ENCODE measurements around the gene DAPK2. TPM values are rescaled to one million over a fixed set of nuclear protein-coding genes. Genes with fewer than 3 reads are reported as not detected.
"Not testable (repeated sequence)": the region's sequence is repeated elsewhere in the genome, so short reads cannot be mapped to it uniquely, and the experiment has no call there.

The DAPK2 gene
- total RNA-seq, 1 experiment from 2014 or later: under 0.01 TPM

GRCh38 chr15:64053674-64054073 is 7.4 kb upstream of the DAPK2 start:
- not testable (repeated sequence) for DNase-seq (ENCODE audit: low read depth)

- no peak for DNase-seq (ENCODE audit: low read depth)
Observed at GRCh38 chr15:64052925-64053491, 6.7 kb upstream of the DAPK2 start.

GRCh38 chr15:64051407-64052259 is 5.3 kb upstream of the DAPK2 start:
- no peak for DNase-seq (ENCODE audit: low read depth)

GRCh38 chr15:64051093-64051402 is 4.8 kb upstream of the DAPK2 start:
- no peak for DNase-seq (ENCODE audit: low read depth)

GRCh38 chr15:64050281-64051092 is 4.2 kb upstream of the DAPK2 start:
- no peak for DNase-seq (ENCODE audit: low read depth)

- DNase-seq (ENCODE audit: low read depth): no peak
Observed at GRCh38 chr15:64048781-64049460, 2.6 kb upstream of the DAPK2 start.

- DNase-seq (ENCODE audit: low read depth): no peak
Observed at GRCh38 chr15:64045774-64046420, 388 bp downstream of the DAPK2 start.

GRCh38 chr15:64045101-64045435 is 1.2 kb downstream of the DAPK2 start:
- DNase-seq (ENCODE audit: low read depth): no peak

- DNase-seq (ENCODE audit: low read depth): no peak
Observed at GRCh38 chr15:64044300-64045100, 1.8 kb downstream of the DAPK2 start.

- no peak for DNase-seq (ENCODE audit: low read depth)
Observed at GRCh38 chr15:64038878-64039610, 7.2 kb downstream of the DAPK2 start.

GRCh38 chr15:64037966-64038365 is 8.3 kb downstream of the DAPK2 start:
- no peak for DNase-seq (ENCODE audit: low read depth)

- DNase-seq (ENCODE audit: low read depth): no peak
Observed at GRCh38 chr15:64037116-64037515, 9.2 kb downstream of the DAPK2 start.

GRCh38 chr15:64035525-64035924 is 10.8 kb downstream of the DAPK2 start:
- no peak for DNase-seq (ENCODE audit: low read depth)

GRCh38 chr15:64034519-64034918 is 11.8 kb downstream of the DAPK2 start:
- no peak for DNase-seq (ENCODE audit: low read depth)

- DNase-seq (ENCODE audit: low read depth): no peak
Observed at GRCh38 chr15:64032329-64032728, 14.0 kb downstream of the DAPK2 start.

GRCh38 chr15:64030123-64030522 is 16.2 kb downstream of the DAPK2 start:
- no peak for DNase-seq (ENCODE audit: low read depth)

- no peak for DNase-seq (ENCODE audit: low read depth)
Observed at GRCh38 chr15:64029633-64030032, 16.7 kb downstream of the DAPK2 start.

GRCh38 chr15:64029110-64029509 is 17.2 kb downstream of the DAPK2 start:
- DNase-seq (ENCODE audit: low read depth): no peak

GRCh38 chr15:64026591-64026990 is 19.7 kb downstream of the DAPK2 start:
- DNase-seq (ENCODE audit: low read depth): no peak

Measured in RPMI7951 (cell line).